ENCODE data around the gene GPR3. TPM values are rescaled to one million over a fixed set of nuclear protein-coding genes. Genes with fewer than 3 reads are reported as not detected.
A peak's percentile ranks its signal among the peaks of the same experiment; 100 is the strongest.

GPR3 gene
- total RNA-seq, 4 donors from 2014 or later: 0.13 to 4.5 TPM; not detected in 2

- no peaks in the 10 kb centered on the region for H3K27me3 ChIP-seq
- H3K4me1 ChIP-seq: peaks cover 30 to 50% (median 46%) of the 10 kb centered on the region in 4 donors
- no peak overlapping the region for H3K4me3 ChIP-seq
- H3K27ac ChIP-seq (replicated peaks in 1 of 4): no peak overlapping the region
- H3K9me3 ChIP-seq: no peaks in the 10 kb centered on the region
- peaks cover 64 to 87% (median 82%) of the 10 kb centered on the region in 4 donors for H3K36me3 ChIP-seq
- DNase-seq (ENCODE audit: extremely low spot score): no peak
- intact Hi-C loops (cut with DNase I): no loop called here
- TF ChIP-seq POLR2AphosphoS5 (IDR thresholded peaks at IDR 0.05): no peak
- TF ChIP-seq CTCF (IDR thresholded peaks at IDR 0.05): no peak
- TF ChIP-seq EP300 (IDR thresholded peaks at IDR 0.05): no peak
- no peak for TF ChIP-seq POLR2A (IDR thresholded peaks at IDR 0.05; ENCODE audit: low read depth)
- 88% methylated on average over 7 of the region's 8 CpGs for WGBS
Measured at GRCh38 chr1:27361553-27361952, 30.9 kb upstream of the GPR3 start.

- 88% methylated on average over 22 of the region's 26 CpGs for WGBS
- Histone ChIP-seq H3K9me3 (no peaks in the 10 kb centered on the region), H3K27me3 (no peaks in the 10 kb centered on the region), H3K36me3 (peaks cover 45 to 62% (median 58%) of the 10 kb centered on the region in 4 donors), H3K4me3 (peak overlapping the region in 2 of 4 donors; percentile 89 to 96), H3K4me1 (peaks cover 45 to 57% (median 52%) of the 10 kb centered on the region in 4 donors), H3K27ac (replicated peaks in 1 of 4) (peak overlapping the region; percentile 98 to 100 (median 99))
- TF ChIP-seq POLR2A (IDR thresholded peaks at IDR 0.05; ENCODE audit: low read depth): no peak
- no peak for TF ChIP-seq EP300 (IDR thresholded peaks at IDR 0.05)
- no peak for TF ChIP-seq POLR2AphosphoS5 (IDR thresholded peaks at IDR 0.05)
- TF ChIP-seq CTCF (IDR thresholded peaks at IDR 0.05): no peak
- no peak for DNase-seq (ENCODE audit: extremely low spot score)
- intact Hi-C loops (cut with DNase I): no loop called here
Measured at GRCh38 chr1:27363766-27364695, 28.4 kb upstream of the GPR3 start.

GRCh38 chr1:27364696-27365371 lies 27.6 kb upstream of the GPR3 start:
- Histone ChIP-seq H3K4me1 (peaks cover 47 to 62% (median 54%) of the 10 kb centered on the region in 4 donors), H3K4me3 (peak overlapping the region; percentile 77 to 96 (median 89)), H3K27ac (replicated peaks in 1 of 4) (peak overlapping the region; percentile 98 to 100 (median 99)), H3K36me3 (peaks cover 42 to 54% (median 50%) of the 10 kb centered on the region in 4 donors), H3K9me3 (no peaks in the 10 kb centered on the region), H3K27me3 (no peaks in the 10 kb centered on the region)
- no peak for TF ChIP-seq POLR2AphosphoS5 (IDR thresholded peaks at IDR 0.05)
- no peak for TF ChIP-seq CTCF (IDR thresholded peaks at IDR 0.05)
- TF ChIP-seq EP300 (IDR thresholded peaks at IDR 0.05): no peak
- no peak for TF ChIP-seq POLR2A (IDR thresholded peaks at IDR 0.05; ENCODE audit: low read depth)
- WGBS: 47% methylated on average over 6 of the region's 11 CpGs
- DNase-seq (ENCODE audit: extremely low spot score): no peak
- intact Hi-C loops (cut with DNase I): no loop called here

GRCh38 chr1:27365372-27366112 lies 26.9 kb upstream of the GPR3 start:
- WGBS: 3% methylated on average over 37 of the region's 40 CpGs
- Histone ChIP-seq H3K4me1 (peaks cover 41 to 56% (median 47%) of the 10 kb centered on the region in 4 donors), H3K36me3 (peaks cover 41 to 47% (median 43%) of the 10 kb centered on the region in 4 donors), H3K9me3 (no peaks in the 10 kb centered on the region), H3K4me3 (peak overlapping the region; percentile 77 to 96 (median 89)), H3K27ac (replicated peaks in 1 of 4) (peak overlapping the region; percentile 98 to 100 (median 99)), H3K27me3 (no peaks in the 10 kb centered on the region)
- intact Hi-C loops (cut with DNase I): no loop called here
- TF ChIP-seq POLR2AphosphoS5 (IDR thresholded peaks at IDR 0.05) (peak; percentile 52 to 88), EP300 (IDR thresholded peaks at IDR 0.05) (no peak), POLR2A (IDR thresholded peaks at IDR 0.05; ENCODE audit: low read depth) (no peak)
- peak; percentile 99 for DNase-seq (ENCODE audit: extremely low spot score)

Measured in esophagus muscularis mucosa (tissue), 4 donors.